ENCODE results near the gene CTSE. TPM values are rescaled to one million over a fixed set of nuclear protein-coding genes. Genes with fewer than 3 reads are reported as not detected.

CTSE gene
- total and polyA plus RNA-seq, 2 of the 4 experiments (the other 2 are of a cell fraction): not detected

- H3K4me3 ChIP-seq (ENCODE audit: insufficient read depth, low read depth, low read length): no peak overlapping the region
- ChIA-PET POLR2A (ENCODE audit: unreplicated experiment) (no interaction called here), CTCF (no interaction called here)
- H3K9ac ChIP-seq (ENCODE audit: low read depth, low read length): no peak overlapping the region
- TF ChIP-seq NFE2L2 (IDR thresholded peaks at IDR 0.05; ENCODE audit: low read depth, low read length) (peak; percentile 67; the same call in 1 of the 2 replicates), BHLHE40 (IDR thresholded peaks at IDR 0.05; ENCODE audit: low read depth, low read length) (no peak; the same call in 1 of the 2 replicates), RCOR1 (IDR thresholded peaks at IDR 0.05; ENCODE audit: insufficient replicate concordance, low read length) (no peak), CEBPB (IDR thresholded peaks at IDR 0.05; ENCODE audit: low read depth, low read length) (peak; percentile 85), POLR2A (IDR thresholded peaks at IDR 0.05; ENCODE audit: low read depth, low read length) (no peak), CTCF (conservative IDR thresholded peaks at IDR 0.05; ENCODE audit: low read depth, low read length) (0 out of 2 replicates have a peak, but pooled peaks have one; percentile 6), MXI1 (IDR thresholded peaks at IDR 0.05; ENCODE audit: borderline replicate concordance, low read depth, low read length) (no peak), CHD1 (IDR thresholded peaks at IDR 0.05; ENCODE audit: low read depth, low read length) (no peak), USF2 (IDR thresholded peaks at IDR 0.05; ENCODE audit: low read depth, low read length) (no peak), RFX5 (IDR thresholded peaks at IDR 0.05; ENCODE audit: low read depth, low read length) (no peak), FOS (IDR thresholded peaks at IDR 0.05; ENCODE audit: low read depth, low read length) (peak; percentile 94), RAD21 (IDR thresholded peaks at IDR 0.05; ENCODE audit: low read length) (peak; percentile 29; the same call in 1 of the 2 replicates), ELK1 (IDR thresholded peaks at IDR 0.05; ENCODE audit: borderline replicate concordance, low read depth, low read length) (no peak), MAFK (IDR thresholded peaks at IDR 0.05; ENCODE audit: low read depth, low read length) (peak; percentile 48), SMC3 (IDR thresholded peaks at IDR 0.05; ENCODE audit: low read depth, low read length) (no peak), MAZ (IDR thresholded peaks at IDR 0.05; ENCODE audit: borderline replicate concordance, low read depth, low read length) (no peak)
- H3K27me3 ChIP-seq (ENCODE audit: control insufficient read depth, insufficient read depth, low read length): no peaks in the 10 kb centered on the region
- no CpG with 5 or more reads among the region's 3 CpGs for WGBS, 2 experiments (ENCODE audit: extremely low coverage in 2 of 2, insufficient read length in 1 of 2)
- peak overlapping the region; percentile 72 for H2AFZ ChIP-seq (replicated peaks; ENCODE audit: low read length, poor library complexity)
- H3K27ac ChIP-seq (ENCODE audit: insufficient read depth, low read length): peak overlapping the region; percentile 70
- in situ Hi-C loops (cut with MboI; ENCODE audit: low sequenced_read_pairs) (no loop called here), intact Hi-C loops (cut with micrococcal nuclease) (no loop called here), dilution Hi-C loops (cut with HindIII; ENCODE audit: low sequenced_read_pairs, unreplicated experiment) (no loop called here)
- DNase-seq: peak; percentile 97
- peak overlapping the region; percentile 50; the same call in 1 of the 2 replicates for H2BK20ac ChIP-seq (ENCODE audit: low read depth, low read length)
- H4K5ac ChIP-seq (ENCODE audit: low read depth, low read length): no peak overlapping the region
- peak overlapping the region; percentile 56 for H4K91ac ChIP-seq (ENCODE audit: insufficient read depth, low read depth, low read length)
- H3K79me1 ChIP-seq (ENCODE audit: low read depth in 1 of 2, low read length in 2 of 2): peaks cover 0 to 13% of the 10 kb centered on the region in 2 experiments; a peak in 2 of 4 replicates
- peak overlapping the region in 1 of 2 experiments; percentile 23; a peak in 1 of 4 replicates for H4K8ac ChIP-seq (ENCODE audit: low read depth in 2 of 2, low read length in 2 of 2)
- peak; percentile 85 for ATAC-seq (ENCODE audit: low read depth)
- H3K18ac ChIP-seq (ENCODE audit: low read depth, low read length): peak overlapping the region; percentile 22
- no TSS peak for BruUV-seq (replicated peaks)
- no peaks in the 10 kb centered on the region for H4K20me1 ChIP-seq (ENCODE audit: insufficient read depth, low read length)
- H2BK120ac ChIP-seq (ENCODE audit: low read depth, low read length): peak overlapping the region; percentile 59
- H3K14ac ChIP-seq (replicated peaks; ENCODE audit: low read depth, low read length): 0 out of 2 replicates have a peak overlapping the region, but pooled peaks have one; percentile 10
- peaks cover 26% of the 10 kb centered on the region for H3K4me1 ChIP-seq (ENCODE audit: control insufficient read depth, insufficient read depth, low read length)
- peak overlapping the region; percentile 61 for H2AK5ac ChIP-seq (ENCODE audit: low read depth, low read length)
- no peak overlapping the region for H3K56ac ChIP-seq (ENCODE audit: extremely low read depth, insufficient read depth, low read length)
- H3K9me3 ChIP-seq (ENCODE audit: control insufficient read depth, insufficient read depth, low read length): no peaks in the 10 kb centered on the region
- H3K23ac ChIP-seq (ENCODE audit: low read depth, low read length): peak overlapping the region; percentile 37; the same call in 1 of the 2 replicates
- H3K4ac ChIP-seq (ENCODE audit: low read depth, low read length): peak overlapping the region; percentile 67
- peak overlapping the region; percentile 44; the same call in 1 of the 2 replicates for H3K4me2 ChIP-seq (ENCODE audit: low read depth, low read length)
- H3K36me3 ChIP-seq (ENCODE audit: control insufficient read depth, insufficient read depth, low read length): no peaks in the 10 kb centered on the region
- peak overlapping the region; percentile 11 for H2BK5ac ChIP-seq (ENCODE audit: low read depth, low read length, poor library complexity, severe bottlenecking)
- H2BK15ac ChIP-seq (ENCODE audit: low read depth, low read length): no peak overlapping the region
- H2AK9ac ChIP-seq (replicated peaks; ENCODE audit: low read depth, low read length, poor library complexity): peak overlapping the region; percentile 35
- peaks cover 22% of the 10 kb centered on the region for H3K9me1 ChIP-seq (ENCODE audit: insufficient read depth, low read length)
These were observed 22.2 kb downstream of the CTSE start for GRCh38 chr1:206001476-206001888.
